GM23248 (cell line): ENCODE results near the gene CX3CL1. TPM values are rescaled to one million over a fixed set of nuclear protein-coding genes. Genes with fewer than 3 reads are reported as not detected.

Source experiments
- DNase-seq: peaks from one replicate; pipeline ENCODE4 v3.0.0-alpha.2; 2015
- H2AFZ ChIP-seq: fragments of 200-600 bp; sonication (generic); 2 replicates; pipeline ENCODE4 v1.6.1; 2016; ENCODE audit warnings: antibody characterized with exemption
- H3F3A ChIP-seq: fragments of 200-600 bp; sonication (generic); 2 replicates; pipeline ENCODE4 v1.6.1; 2016; ENCODE audit warnings: mild to moderate bottlenecking, antibody characterized with exemption, mixed run types; ENCODE audit not compliant: insufficient read depth
- H3K27ac ChIP-seq: fragments of 200-600 bp; sonication (generic); 2 replicates; pipeline ENCODE4 v1.5.1; 2016; ENCODE audit warnings: mild to moderate bottlenecking
- H3K27me3 ChIP-seq: fragments of 200-600 bp; sonication (generic); replicated peaks from 2 replicates; pipeline ENCODE4 v1.6.1; 2016; ENCODE audit warnings: mild to moderate bottlenecking; ENCODE audit not compliant: insufficient read depth
- H3K36me3 ChIP-seq: fragments of 200-600 bp; sonication (generic); 2 replicates; pipeline ENCODE4 v1.6.1; 2016; ENCODE audit warnings: low read depth, mild to moderate bottlenecking
- H3K4me1 ChIP-seq: fragments of 200-600 bp; sonication (generic); 2 replicates; pipeline ENCODE4 v1.6.1; 2016; ENCODE audit warnings: mild to moderate bottlenecking; ENCODE audit not compliant: insufficient read depth
- H3K4me2 ChIP-seq: fragments of 200-600 bp; sonication (generic); one replicate; pipeline ENCODE4 v1.6.1; 2016; ENCODE audit warnings: mild to moderate bottlenecking; ENCODE audit not compliant: unreplicated experiment
- H3K4me3 ChIP-seq: fragments of 200-600 bp; sonication (generic); 2 replicates; pipeline ENCODE4 v1.5.1; 2016; ENCODE audit warnings: mild to moderate bottlenecking
- H3K79me2 ChIP-seq: fragments of 200-600 bp; sonication (generic); 2 replicates; pipeline ENCODE4 v1.6.1; 2016; ENCODE audit warnings: mild to moderate bottlenecking; ENCODE audit not compliant: insufficient read depth
- H3K9ac ChIP-seq: fragments of 200-600 bp; sonication (generic); 2 replicates; pipeline ENCODE4 v1.6.1; 2016; ENCODE audit warnings: mild to moderate bottlenecking
- H3K9me2 ChIP-seq: fragments of 200-600 bp; sonication (generic); 2 replicates; pipeline ENCODE4 v1.6.1; 2016; ENCODE audit warnings: mixed run types, mild to moderate bottlenecking, moderate library complexity; ENCODE audit not compliant: insufficient read depth
- H3K9me3 ChIP-seq: fragments of 200-600 bp; sonication (generic); one replicate; pipeline ENCODE4 v1.6.1; 2017; ENCODE audit warnings: low read depth
- H4K20me1 ChIP-seq: fragments of 200-600 bp; sonication (generic); 2 replicates; pipeline ENCODE4 v1.6.0; 2016; ENCODE audit not compliant: insufficient read depth
- EZH2 ChIP-seq: fragments of 200-600 bp; sonication (generic); IDR thresholded peaks from 2 replicates; pipeline ENCODE4 v1.6.1; 2018; ENCODE audit warnings: antibody characterized with exemption, mild to moderate bottlenecking; ENCODE audit not compliant: insufficient read depth, poor library complexity, severe bottlenecking
- EZH2phosphoT487 ChIP-seq: fragments of 200-600 bp; sonication (generic); IDR thresholded peaks from 2 replicates; pipeline ENCODE4 v1.6.1; 2018; ENCODE audit warnings: antibody characterized with exemption, moderate library complexity, mild to moderate bottlenecking, low read depth; ENCODE audit not compliant: insufficient read depth
- WGBS, 2 experiments: methylation state at CpG; one replicate each; pipeline ENCODE4 v1.1.6; 2015 to 2017; ENCODE audit warnings: low lambda C conversion rate in 2 of 2, low coverage in 1 of 2; ENCODE audit errors: missing lambda C conversion rate in 2 of 2; 5-methylcytosine and 5-hydroxymethylcytosine counted together
- in situ Hi-C: fragments of 300-500 bp; cut with MboI; formaldehyde crosslinking; loops from 2 replicates; pipeline ENCODE4 v1.15.0; 2020
- polyA plus RNA-seq: library from polyadenylated mRNA; unstranded; fragments of >200 nt; fragmentation: Nextera tagmentation; extraction: Ambion mirVana; gene quantifications from 2 replicates; pipeline ENCODE4 v1.2.1, GENCODE V29; 2016
- total RNA-seq: library from RNA; depleted of rRNA; stranded (reverse); fragments of >200 nt; shearing (Covaris generic); gene quantifications from 2 replicates; pipeline ENCODE4 v1.2.3, GENCODE V29; 2014

CX3CL1 gene
- total and polyA plus RNA-seq, 2 experiments from 2014 or later = not detected

GRCh38 chr16:57426356-57426755, 54.1 kb downstream of the CX3CL1 start:
- Histone ChIP-seq H3K9me3 (no peaks in the 10 kb centered on the region), H3F3A (peaks cover 9% of the 10 kb centered on the region; the same call in 1 of the 2 replicates), H4K20me1 (no peaks in the 10 kb centered on the region), H2AFZ (no peak overlapping the region), H3K4me2 (no peak overlapping the region), H3K27ac (no peak overlapping the region), H3K79me2 (no peaks in the 10 kb centered on the region), H3K4me3 (no peak overlapping the region), H3K9me2 (no peaks in the 10 kb centered on the region), H3K27me3 (no peaks in the 10 kb centered on the region), H3K9ac (no peak overlapping the region), H3K36me3 (peaks cover 16% of the 10 kb centered on the region), H3K4me1 (peaks cover 6% of the 10 kb centered on the region; the same call in 1 of the 2 replicates)
- TF ChIP-seq EZH2phosphoT487 (no peak), EZH2 (no peak)
- in situ Hi-C loops = no loop called here
- no peak for DNase-seq
- 88 to 93% methylated on average over 7 of the region's 7 CpGs for WGBS, 2 experiments

- TF ChIP-seq EZH2phosphoT487 = no peak
- TF ChIP-seq EZH2 = no peak
- Histone ChIP-seq H3K9ac (no peak overlapping the region), H3F3A (peaks cover 5% of the 10 kb centered on the region; the same call in 1 of the 2 replicates), H3K4me3 (no peak overlapping the region), H3K27me3 (no peaks in the 10 kb centered on the region), H2AFZ (no peak overlapping the region), H3K4me2 (no peak overlapping the region), H3K36me3 (peaks cover 23% of the 10 kb centered on the region), H4K20me1 (no peaks in the 10 kb centered on the region), H3K4me1 (peaks cover 3% of the 10 kb centered on the region; the same call in 1 of the 2 replicates), H3K9me2 (no peaks in the 10 kb centered on the region), H3K9me3 (no peaks in the 10 kb centered on the region), H3K79me2 (no peaks in the 10 kb centered on the region), H3K27ac (no peak overlapping the region)
- 72 to 73% methylated on average over 8 of the region's 8 CpGs for WGBS, 2 experiments
- in situ Hi-C loops = no loop called here
- no peak for DNase-seq
These were observed 55.0 kb downstream of the CX3CL1 start for GRCh38 chr16:57427307-57427706.

GRCh38 chr16:57427824-57428223, 55.5 kb downstream of the CX3CL1 start:
- no peaks in the 10 kb centered on the region for H3K9me3 ChIP-seq
- no peak overlapping the region for H3K9ac ChIP-seq
- H3K4me2 ChIP-seq = no peak overlapping the region
- H3K9me2 ChIP-seq = no peaks in the 10 kb centered on the region
- no peaks in the 10 kb centered on the region for H4K20me1 ChIP-seq
- in situ Hi-C loops = no loop called here
- TF ChIP-seq EZH2 = no peak
- no peak for TF ChIP-seq EZH2phosphoT487
- H3K36me3 ChIP-seq = peaks cover 27% of the 10 kb centered on the region
- H3K79me2 ChIP-seq = no peaks in the 10 kb centered on the region
- H2AFZ ChIP-seq = no peak overlapping the region
- no peaks in the 10 kb centered on the region for H3F3A ChIP-seq
- no peak overlapping the region for H3K27ac ChIP-seq
- DNase-seq = no peak
- no peak overlapping the region for H3K4me3 ChIP-seq
- H3K27me3 ChIP-seq = no peaks in the 10 kb centered on the region
- H3K4me1 ChIP-seq = no peaks in the 10 kb centered on the region

- TF ChIP-seq EZH2 (no peak), EZH2phosphoT487 (no peak)
- Histone ChIP-seq H3K9me3 (no peaks in the 10 kb centered on the region), H3K27me3 (no peaks in the 10 kb centered on the region), H3K4me3 (no peak overlapping the region), H3K27ac (no peak overlapping the region), H2AFZ (no peak overlapping the region), H3K4me2 (no peak overlapping the region), H3K9ac (no peak overlapping the region), H3F3A (no peaks in the 10 kb centered on the region), H4K20me1 (no peaks in the 10 kb centered on the region), H3K79me2 (no peaks in the 10 kb centered on the region), H3K36me3 (peaks cover 57% of the 10 kb centered on the region), H3K9me2 (no peaks in the 10 kb centered on the region), H3K4me1 (no peaks in the 10 kb centered on the region)
- in situ Hi-C loops = no loop called here
- 73 to 74% methylated on average over 5 of the region's 5 CpGs for WGBS, 2 experiments
- DNase-seq = no peak
These were observed 58.7 kb downstream of the CX3CL1 start for GRCh38 chr16:57430955-57431354.

GRCh38 chr16:57432505-57432904, 60.2 kb downstream of the CX3CL1 start:
- Histone ChIP-seq H3K79me2 (no peaks in the 10 kb centered on the region), H2AFZ (no peak overlapping the region), H3K27ac (no peak overlapping the region), H3K4me3 (no peak overlapping the region), H3K9me3 (no peaks in the 10 kb centered on the region), H3K4me1 (no peaks in the 10 kb centered on the region), H3K9ac (no peak overlapping the region), H3F3A (no peaks in the 10 kb centered on the region), H3K4me2 (no peak overlapping the region), H3K9me2 (no peaks in the 10 kb centered on the region), H3K36me3 (peaks cover 66% of the 10 kb centered on the region), H4K20me1 (no peaks in the 10 kb centered on the region), H3K27me3 (no peaks in the 10 kb centered on the region)
- TF ChIP-seq EZH2 (no peak), EZH2phosphoT487 (no peak)
- no peak for DNase-seq
- WGBS, 2 experiments = 94 to 98% methylated on average over 2 of the region's 2 CpGs
- in situ Hi-C loops = no loop called here
